ENCODE results near the gene RASL11B. TPM values are rescaled to one million over a fixed set of nuclear protein-coding genes. Genes with fewer than 3 reads are reported as not detected.

The RASL11B gene
- total RNA-seq, 4 donors from 2014 or later = 1.3 to 2.5 (median 1.7) TPM

DNA sequence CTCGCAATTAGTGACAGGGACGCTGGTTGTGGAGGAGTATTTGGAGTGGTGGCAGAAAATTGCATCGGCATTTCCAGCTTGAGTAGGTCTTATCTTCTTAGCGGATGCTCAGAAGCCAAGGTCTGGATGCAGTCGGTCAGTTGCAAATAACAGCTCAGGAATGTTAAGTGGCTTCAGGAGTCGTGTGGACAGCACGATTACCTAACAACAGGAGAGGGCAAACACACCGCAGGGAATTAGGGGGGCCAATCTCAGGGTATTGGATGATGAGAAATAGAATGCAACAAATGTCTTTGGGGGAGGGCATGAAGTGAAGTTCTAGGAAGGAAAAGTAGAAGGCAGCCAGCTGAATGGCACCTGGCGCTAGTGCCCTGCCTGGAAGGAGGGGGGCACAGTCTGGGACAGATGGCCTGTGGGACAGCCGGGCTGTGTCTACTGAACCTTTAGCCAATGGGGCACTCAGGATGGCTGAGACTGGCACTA is 11.8 kb downstream of the RASL11B start:
- TF ChIP-seq, protein P1, sequence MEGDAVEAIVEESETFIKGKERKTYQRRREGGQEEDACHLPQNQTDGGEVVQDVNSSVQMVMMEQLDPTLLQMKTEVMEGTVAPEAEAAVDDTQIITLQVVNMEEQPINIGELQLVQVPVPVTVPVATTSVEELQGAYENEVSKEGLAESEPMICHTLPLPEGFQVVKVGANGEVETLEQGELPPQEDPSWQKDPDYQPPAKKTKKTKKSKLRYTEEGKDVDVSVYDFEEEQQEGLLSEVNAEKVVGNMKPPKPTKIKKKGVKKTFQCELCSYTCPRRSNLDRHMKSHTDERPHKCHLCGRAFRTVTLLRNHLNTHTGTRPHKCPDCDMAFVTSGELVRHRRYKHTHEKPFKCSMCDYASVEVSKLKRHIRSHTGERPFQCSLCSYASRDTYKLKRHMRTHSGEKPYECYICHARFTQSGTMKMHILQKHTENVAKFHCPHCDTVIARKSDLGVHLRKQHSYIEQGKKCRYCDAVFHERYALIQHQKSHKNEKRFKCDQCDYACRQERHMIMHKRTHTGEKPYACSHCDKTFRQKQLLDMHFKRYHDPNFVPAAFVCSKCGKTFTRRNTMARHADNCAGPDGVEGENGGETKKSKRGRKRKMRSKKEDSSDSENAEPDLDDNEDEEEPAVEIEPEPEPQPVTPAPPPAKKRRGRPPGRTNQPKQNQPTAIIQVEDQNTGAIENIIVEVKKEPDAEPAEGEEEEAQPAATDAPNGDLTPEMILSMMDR (IDR thresholded peaks at IDR 0.05) = no peak
- TF ChIP-seq POLR2A (IDR thresholded peaks at IDR 0.05) (no peak), EP300 (IDR thresholded peaks at IDR 0.05) (no peak), POLR2AphosphoS5 (IDR thresholded peaks at IDR 0.05) (no peak)
- no peaks in the 10 kb centered on the region for H3K36me3 ChIP-seq
- H3K4me1 ChIP-seq = peaks cover 6% of the 10 kb centered on the region
- H3K27ac ChIP-seq = no peak overlapping the region
- no peak overlapping the region for H3K4me3 ChIP-seq
- 83% methylated on average over 10 of the region's 10 CpGs for WGBS
- no peak for DNase-seq (ENCODE audit: low spot score in 2 of 2)
- no peaks in the 10 kb centered on the region for H3K9me3 ChIP-seq
- no peaks in the 10 kb centered on the region for H3K27me3 ChIP-seq

DNA sequence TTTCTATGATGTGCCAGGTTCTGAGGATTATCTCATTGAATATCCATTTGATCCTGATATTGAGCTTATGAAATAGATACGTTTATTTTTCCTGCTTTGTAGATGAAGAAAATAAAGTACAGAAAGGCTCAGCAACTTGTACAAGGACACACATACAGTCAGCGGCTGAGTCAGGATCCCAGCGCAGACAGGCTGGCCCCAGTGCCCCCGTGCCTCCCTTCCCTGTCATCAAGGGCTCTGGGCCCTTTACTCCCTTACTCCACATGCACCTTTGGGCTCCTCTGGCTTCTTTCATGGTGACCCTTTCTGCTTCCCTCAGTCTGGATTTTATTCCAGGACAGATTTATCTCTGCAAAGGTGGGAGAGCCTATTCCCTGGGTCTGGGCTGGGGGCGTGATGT is 12.8 kb downstream of the RASL11B start:
- TF ChIP-seq, protein P1 (IDR thresholded peaks at IDR 0.05) = no peak
- TF ChIP-seq POLR2A (IDR thresholded peaks at IDR 0.05) = no peak
- TF ChIP-seq EP300 (IDR thresholded peaks at IDR 0.05) = no peak
- TF ChIP-seq POLR2AphosphoS5 (IDR thresholded peaks at IDR 0.05) = no peak
- DNase-seq (ENCODE audit: low spot score in 2 of 2) = no peak
- no peaks in the 10 kb centered on the region for H3K4me1 ChIP-seq
- no peak overlapping the region for H3K4me3 ChIP-seq
- WGBS = 94% methylated on average over 5 of the region's 5 CpGs
- no peaks in the 10 kb centered on the region for H3K36me3 ChIP-seq
- no peaks in the 10 kb centered on the region for H3K27me3 ChIP-seq
- H3K27ac ChIP-seq = no peak overlapping the region
- H3K9me3 ChIP-seq = no peaks in the 10 kb centered on the region

DNA sequence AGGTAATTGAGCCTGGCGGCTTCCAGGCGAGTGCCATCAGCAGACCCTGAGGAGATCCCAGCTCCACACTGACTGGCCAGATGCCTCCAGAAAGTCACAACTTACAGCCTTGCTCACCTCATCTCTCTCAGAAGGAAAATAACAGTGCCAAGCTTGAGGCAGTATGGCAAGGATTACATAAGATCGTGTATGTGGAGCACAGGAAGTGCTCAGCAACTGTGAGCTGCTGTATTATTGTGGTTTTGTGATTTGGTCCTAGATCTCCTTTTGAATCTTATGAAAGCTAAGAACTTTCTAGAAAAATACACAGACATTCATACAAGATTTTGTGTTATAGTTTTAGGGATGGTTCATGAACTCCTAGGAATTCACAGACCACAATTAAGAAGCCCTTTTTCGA is 14.0 kb downstream of the RASL11B start:
- no peak for TF ChIP-seq POLR2AphosphoS5 (IDR thresholded peaks at IDR 0.05)
- TF ChIP-seq POLR2A (IDR thresholded peaks at IDR 0.05) = no peak
- TF ChIP-seq, protein P1 (IDR thresholded peaks at IDR 0.05) = no peak
- no peak for TF ChIP-seq EP300 (IDR thresholded peaks at IDR 0.05)
- Histone ChIP-seq H3K4me1 (no peaks in the 10 kb centered on the region), H3K4me3 (no peak overlapping the region), H3K36me3 (no peaks in the 10 kb centered on the region), H3K27ac (no peak overlapping the region), H3K9me3 (no peaks in the 10 kb centered on the region), H3K27me3 (no peaks in the 10 kb centered on the region)
- WGBS = 87% methylated on average over 4 of the region's 4 CpGs
- no peak for DNase-seq (ENCODE audit: low spot score in 2 of 2)

DNA sequence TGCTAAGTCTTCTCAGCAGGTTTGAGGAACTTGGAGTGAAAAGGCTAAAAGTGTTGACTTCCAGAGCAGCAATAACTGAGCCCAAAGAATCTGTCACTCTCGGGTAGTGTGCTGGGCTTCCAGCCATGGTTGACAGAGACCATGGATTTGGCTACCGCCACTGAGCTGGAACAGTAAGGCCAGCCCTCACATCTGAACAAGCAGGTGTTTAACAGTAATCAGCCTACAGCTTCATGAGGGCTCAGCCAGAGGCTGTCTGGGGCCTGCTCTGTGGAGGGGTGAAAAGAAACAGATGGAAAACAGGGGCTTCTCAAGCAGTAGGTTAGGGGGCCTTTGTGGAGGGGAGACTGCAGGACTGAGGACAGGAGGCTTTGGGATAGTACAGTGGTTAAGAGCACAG is 14.9 kb downstream of the RASL11B start:
- DNase-seq (ENCODE audit: low spot score in 2 of 2) = no peak
- 84% methylated on average over 2 of the region's 2 CpGs for WGBS
- H3K4me3 ChIP-seq = no peak overlapping the region
- no peaks in the 10 kb centered on the region for H3K9me3 ChIP-seq
- H3K27ac ChIP-seq = no peak overlapping the region
- TF ChIP-seq POLR2AphosphoS5 (IDR thresholded peaks at IDR 0.05) = no peak
- TF ChIP-seq, protein P1 (IDR thresholded peaks at IDR 0.05) = no peak
- TF ChIP-seq POLR2A (IDR thresholded peaks at IDR 0.05) = no peak
- no peak for TF ChIP-seq EP300 (IDR thresholded peaks at IDR 0.05)
- H3K36me3 ChIP-seq = no peaks in the 10 kb centered on the region
- no peaks in the 10 kb centered on the region for H3K27me3 ChIP-seq
- H3K4me1 ChIP-seq = no peaks in the 10 kb centered on the region

DNA sequence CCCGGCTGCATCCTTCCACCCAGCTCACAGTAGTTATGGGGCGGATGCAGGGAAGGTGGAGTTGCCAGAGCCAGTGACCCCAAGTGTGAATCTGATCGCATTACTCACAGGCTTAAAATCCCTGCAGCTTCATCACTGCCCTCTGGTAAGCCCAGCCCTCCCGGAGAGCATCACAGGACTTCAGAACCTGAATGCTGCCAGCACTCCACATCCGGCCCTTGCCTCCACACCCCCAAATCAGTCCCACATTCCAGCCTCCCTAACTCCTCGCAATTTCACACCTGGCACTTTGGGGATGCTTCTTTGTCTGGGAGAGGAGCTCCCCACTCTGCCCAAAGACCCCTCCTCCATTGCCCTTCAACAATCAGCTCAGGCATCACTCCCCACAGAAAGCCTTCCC is 15.6 kb downstream of the RASL11B start:
- Histone ChIP-seq H3K27me3 (no peaks in the 10 kb centered on the region), H3K4me3 (no peak overlapping the region), H3K4me1 (no peaks in the 10 kb centered on the region), H3K9me3 (no peaks in the 10 kb centered on the region), H3K36me3 (no peaks in the 10 kb centered on the region), H3K27ac (no peak overlapping the region)
- no peak for TF ChIP-seq EP300 (IDR thresholded peaks at IDR 0.05)
- no peak for TF ChIP-seq POLR2AphosphoS5 (IDR thresholded peaks at IDR 0.05)
- TF ChIP-seq, protein P1 (IDR thresholded peaks at IDR 0.05) = no peak
- TF ChIP-seq POLR2A (IDR thresholded peaks at IDR 0.05) = no peak
- WGBS = 95% methylated on average over 6 of the region's 6 CpGs
- DNase-seq (ENCODE audit: low spot score in 2 of 2) = no peak

Measured in suprapubic skin (tissue), 4 donors.